ENCODE measurements around the gene GALC.

GALC gene

DNA sequence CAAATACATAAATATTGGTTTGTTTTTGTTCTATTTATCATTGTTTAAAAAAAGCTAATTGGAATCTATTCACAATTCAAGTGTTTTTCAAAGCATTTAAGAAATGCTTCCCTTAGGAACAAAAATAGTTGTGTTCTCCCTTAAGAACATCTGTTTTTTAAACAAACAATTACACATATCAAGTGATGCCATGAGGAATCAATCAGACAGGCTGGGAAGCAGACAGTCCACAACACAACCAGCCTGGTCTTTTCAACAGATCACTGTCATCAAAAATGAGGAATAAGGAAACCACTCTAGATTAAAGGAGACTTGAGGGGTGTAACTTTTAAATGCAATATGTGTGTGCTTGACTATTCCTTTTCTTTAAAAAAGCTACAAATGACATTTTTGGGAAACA is 25.5 kb downstream of the GALC start:
- no peak for FAIRE-seq

DNA sequence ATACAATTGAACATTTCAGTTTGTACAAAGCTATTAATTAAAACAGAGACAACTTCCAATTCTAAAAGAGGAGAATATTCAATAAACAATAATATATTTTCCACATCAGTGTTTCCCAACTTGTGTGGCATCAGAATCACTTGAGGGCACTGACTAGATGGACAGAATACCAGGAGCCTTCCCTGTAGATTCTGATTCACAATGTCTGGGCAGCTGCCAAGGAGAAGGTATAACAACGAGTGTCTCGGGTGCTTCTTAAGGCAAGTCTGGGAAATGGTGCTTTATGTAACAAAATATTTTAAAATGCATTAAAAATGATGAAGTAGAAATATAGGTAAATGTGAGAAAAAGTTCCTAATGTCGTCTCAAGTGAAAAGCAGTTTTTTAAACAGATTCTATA is 26.2 kb downstream of the GALC start:
- no peak for DNase-seq (ENCODE audit: extremely low spot score, insufficient read length, low read depth)
- FAIRE-seq = no peak

More for the DNA sequence above, 25.5 kb downstream of the GALC start:
- DNase-seq (ENCODE audit: extremely low spot score, insufficient read length, low read depth) = no peak

DNA sequence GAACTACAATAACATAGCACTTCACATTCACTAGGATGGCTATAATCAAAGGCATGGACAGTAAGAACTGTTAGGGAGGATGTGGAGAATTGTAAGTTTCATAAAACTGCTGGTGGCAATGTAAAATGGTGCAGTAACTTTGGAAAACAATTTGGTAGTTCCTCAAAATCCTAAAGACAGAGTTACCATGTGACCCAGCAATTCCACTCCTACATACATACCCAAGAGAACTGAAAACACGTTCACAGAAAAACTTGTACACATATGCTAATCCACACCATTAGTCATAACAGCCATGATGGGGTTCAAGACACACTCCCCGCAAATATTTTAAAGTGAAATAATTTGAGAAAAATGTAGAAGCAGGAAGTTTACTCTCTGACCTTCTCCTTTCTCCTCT is 31.7 kb downstream of the GALC start:
- no peak for FAIRE-seq
- DNase-seq (ENCODE audit: extremely low spot score, insufficient read length, low read depth) = no peak

DNA sequence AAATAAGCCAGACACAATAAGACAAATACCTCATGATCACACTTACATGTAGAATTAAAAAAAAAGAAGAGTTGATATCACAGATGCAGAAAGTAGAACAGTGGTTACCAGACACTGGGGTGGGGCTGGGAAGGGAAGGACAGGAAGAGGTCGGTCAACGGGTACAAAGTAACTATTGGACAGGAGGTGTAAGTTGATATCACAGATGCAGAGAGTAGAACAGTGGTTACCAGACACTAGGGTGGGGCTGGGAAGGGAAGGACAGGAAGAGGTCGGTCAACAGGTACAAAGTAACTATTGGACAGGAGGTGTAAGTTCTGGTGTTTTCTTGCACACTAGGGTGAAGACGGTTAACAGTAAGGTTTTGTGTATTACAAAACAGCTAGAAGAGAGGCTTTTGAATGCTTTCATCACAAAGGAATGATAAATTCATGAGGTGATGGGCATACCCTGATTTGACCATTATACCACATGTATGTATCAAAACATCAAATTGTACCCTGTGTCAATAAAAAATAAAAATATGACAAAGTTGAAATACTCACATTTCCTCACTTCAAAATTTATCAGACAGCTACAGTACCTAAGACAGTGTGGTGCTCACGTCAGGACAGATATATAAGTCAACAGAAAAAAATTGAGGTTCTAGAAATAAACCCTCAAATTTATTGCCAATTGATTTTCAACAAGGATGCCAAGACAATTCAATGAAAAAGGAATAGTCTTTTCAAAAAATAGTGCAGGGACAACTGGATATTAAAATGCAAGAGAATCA is 32.8 kb downstream of the GALC start:
- no peak for FAIRE-seq
- DNase-seq (ENCODE audit: extremely low spot score, insufficient read length, low read depth) = no peak

DNA sequence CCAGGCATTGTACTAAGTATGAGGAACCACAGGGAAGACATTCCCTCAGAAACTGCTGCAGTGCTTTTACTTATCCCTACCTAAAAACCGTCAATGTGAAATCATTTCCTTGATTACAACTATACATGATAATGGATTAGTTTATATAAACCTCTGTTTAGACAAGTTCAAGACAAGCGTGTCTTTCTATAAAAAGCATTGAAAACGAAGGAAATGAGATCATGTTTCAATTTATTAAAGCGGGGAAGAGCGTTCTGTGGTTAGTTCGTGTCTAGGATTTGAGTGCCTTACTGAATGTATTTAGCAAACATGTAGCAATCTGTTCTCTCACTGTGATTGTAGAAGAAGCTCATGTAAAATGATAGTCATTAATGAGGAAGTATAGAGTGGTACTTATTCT is 37.5 kb downstream of the GALC start:
- DNase-seq (ENCODE audit: extremely low spot score, insufficient read length, low read depth) (no peak), FAIRE-seq (no peak)

DNA sequence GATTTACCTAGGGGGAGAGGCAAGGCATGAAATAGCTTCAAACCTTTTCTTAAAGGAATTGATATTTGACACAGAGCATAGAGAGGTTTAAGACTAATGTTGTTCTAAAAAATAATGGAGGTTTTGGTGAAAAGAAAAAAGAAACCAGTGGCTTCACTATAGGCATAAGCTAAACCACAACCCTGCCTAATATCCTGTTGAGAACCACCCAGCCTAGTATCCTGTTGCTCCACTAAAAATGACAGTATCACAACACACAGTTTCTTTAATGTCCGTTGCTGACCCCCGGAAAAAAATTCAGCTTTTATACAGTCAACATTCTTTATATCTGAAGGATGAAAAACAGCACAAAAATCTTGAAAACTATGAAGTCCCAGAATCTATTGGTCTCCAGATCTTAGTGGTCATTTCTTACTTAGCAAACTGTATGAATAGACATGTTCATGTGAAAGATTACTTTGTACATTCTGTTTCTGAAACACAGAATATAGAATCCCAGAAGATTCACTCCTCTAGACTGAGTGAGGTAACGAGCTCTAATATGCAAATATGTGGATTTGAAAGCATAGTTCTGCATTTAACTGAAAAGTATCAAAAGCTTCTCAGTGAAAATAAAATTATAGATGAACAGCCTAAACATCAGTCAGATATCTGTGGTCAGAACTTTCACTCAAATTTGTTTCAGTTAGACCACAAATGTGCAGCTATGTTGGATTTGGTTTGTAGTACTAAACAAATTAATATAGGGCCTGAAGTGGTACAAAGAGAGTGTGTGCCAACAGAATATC is 40.5 kb downstream of the GALC start:
- peak; percentile 69 for FAIRE-seq
- DNase-seq (ENCODE audit: extremely low spot score, insufficient read length, low read depth) = no peak

DNA sequence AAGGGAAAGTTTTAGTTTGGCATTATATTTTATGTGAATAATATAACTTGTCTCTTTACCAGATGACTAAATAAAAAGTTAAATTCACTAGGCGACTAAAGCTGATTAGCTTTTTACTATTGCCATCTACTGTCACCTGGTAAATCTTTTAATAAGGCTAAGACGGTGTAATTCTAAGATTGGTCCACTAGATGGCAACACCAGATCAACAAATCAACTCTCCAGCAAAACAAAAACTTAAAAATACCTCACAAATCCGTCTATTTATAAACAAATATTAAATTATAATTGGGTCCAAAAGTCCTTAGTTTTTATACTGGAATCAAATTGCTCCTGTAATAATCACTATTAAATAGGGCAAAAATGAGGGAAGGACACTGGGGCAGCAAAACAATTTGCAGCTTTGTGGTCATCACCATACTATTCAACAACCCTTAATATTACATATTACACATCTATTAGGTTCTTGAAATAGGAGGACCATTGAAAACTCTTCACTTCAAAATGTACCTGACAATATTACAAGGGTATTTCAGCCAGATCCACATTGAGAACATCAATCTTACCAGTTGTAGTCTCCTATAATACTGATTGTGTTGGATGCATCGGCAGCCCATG is 47.9 kb downstream of the GALC start:
- DNase-seq (ENCODE audit: extremely low spot score, insufficient read length, low read depth) = no peak
- peak; percentile 69 for FAIRE-seq

DNA sequence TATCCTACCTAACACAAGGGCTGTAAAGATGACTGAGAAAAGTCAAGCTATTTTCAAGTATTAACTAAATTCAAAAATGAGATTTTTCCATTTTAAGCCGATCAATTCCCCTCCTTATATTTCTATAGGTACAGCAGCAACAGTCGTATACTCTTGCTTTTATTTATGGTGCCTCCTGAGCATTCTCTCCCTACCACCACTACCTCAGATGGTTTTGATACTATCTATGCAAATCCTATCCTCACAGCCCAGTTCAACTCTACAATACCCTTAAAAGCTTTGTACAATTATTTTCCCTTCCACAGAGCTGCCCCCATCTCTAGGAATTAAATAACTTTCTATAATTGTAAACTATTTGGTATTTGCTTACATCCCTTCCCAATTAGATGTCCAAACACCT is 52.1 kb downstream of the GALC start:
- DNase-seq (ENCODE audit: extremely low spot score, insufficient read length, low read depth) = no peak
- FAIRE-seq = no peak

DNA sequence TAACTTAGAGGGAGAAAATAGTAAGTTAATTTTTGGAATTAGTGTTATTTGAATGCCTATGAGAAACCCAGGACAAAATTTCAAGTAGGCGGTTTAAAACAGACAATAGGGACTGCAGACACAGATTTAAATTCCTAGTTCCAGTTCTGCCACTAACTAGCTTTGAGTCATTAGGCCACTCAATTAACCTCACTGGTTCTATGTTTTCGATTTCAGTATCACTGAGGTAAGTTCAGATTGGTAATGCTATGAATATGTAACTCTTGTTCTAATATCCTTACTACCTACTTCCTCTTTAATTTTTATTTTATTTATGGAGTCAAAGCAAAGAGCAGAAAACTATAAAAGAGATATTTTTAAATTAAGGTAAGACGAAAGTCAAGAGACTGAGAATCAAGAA is 52.6 kb downstream of the GALC start:
- FAIRE-seq = peak; percentile 84
- no peak for DNase-seq (ENCODE audit: extremely low spot score, insufficient read length, low read depth)

DNA sequence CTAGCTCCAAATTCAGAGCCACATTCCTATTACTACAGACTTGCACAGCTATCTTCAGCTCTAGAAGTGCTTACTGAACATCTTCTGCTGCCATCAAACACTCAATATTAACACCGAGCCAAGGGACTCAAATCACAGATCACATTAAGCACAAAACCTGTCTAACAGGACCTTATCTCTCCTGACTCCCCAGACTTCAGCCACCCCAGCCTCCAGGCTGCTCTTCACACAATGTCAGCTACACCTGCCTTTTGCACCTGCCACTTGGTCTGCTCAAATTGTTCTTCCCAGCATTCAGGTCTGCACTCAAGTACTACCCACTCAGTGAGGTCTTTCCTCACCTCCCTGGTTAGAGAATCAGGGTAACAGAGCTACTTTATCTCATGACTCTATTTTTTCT is 57.1 kb downstream of the GALC start:
- DNase-seq (ENCODE audit: extremely low spot score, insufficient read length, low read depth) (no peak), FAIRE-seq (no peak)

DNA sequence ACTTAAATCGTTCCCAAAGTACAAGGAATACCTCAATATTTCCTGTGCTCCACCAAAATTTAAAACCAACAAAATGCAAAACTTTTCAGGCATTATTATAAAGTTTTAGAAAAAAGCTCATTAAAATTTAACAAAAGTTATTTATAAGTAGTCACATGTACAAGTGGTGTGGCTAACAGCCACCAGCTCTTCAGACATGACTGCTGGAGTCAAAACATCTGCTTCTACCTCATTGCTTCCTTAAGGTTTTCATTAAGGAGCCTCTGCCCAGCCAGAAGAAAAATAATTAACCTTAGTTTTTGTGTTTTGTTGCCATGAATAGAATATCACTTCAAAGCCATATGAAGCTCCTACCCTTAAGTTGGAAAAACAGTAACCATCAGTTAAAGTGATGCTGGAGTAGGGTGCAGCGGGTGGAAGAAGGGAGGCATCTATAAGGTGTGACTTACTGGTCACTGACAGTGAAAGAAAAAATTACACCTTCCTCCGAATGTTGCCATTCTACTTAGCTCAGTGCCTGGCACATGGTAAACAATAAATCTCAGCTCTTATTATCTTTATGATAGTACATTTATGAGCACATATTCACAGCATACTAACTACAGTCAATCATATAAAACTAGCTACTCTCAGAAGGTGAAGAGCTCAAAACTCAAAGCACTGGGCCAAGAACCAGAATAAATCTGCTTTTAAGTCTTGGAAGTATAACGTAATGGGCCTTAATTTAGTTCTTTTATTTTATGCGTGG is 57.7 kb downstream of the GALC start:
- no peak for DNase-seq (ENCODE audit: extremely low spot score, insufficient read length, low read depth)
- no peak for FAIRE-seq

DNA sequence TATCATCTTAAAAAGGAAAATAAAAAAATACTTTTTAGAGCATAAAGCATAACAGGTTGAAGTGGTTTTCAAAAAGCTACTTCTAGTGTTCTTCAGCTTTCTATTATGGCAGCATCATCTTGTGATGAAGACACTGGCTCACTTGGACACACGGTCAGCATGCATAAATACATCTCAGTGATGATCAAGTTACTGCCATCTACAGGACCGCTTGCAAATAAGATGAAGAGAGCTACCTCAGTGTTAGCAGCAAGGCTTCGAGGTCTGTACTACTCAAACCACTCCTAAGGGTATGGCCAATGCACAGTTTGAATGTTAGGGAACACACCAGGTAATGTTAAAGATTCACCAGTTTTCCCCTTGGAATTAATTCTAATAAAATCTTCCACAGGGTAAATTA is 58.8 kb downstream of the GALC start:
- FAIRE-seq (peak; percentile 50), DNase-seq (ENCODE audit: extremely low spot score, insufficient read length, low read depth) (no peak)

DNA sequence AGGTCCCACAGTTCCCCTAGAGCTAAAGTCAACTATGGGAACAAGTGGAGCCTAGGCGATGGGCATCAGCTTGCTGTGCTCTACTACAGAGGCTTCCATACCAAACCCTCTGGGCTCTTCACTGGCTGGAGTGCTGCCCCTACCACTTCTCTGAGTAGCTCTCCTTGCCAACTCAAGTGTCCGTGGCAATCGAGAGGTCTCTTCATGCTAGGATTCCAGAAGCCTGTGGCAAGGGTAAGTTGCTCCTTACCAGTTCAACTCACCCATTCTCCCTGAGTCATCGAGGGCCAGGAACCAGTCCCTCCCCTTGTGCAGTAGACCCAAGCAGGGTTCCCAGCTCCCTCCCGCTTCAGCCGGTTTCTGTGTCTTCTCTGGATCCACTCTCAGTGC is 76.1 kb downstream of the GALC start:
- DNase-seq (ENCODE audit: extremely low spot score, insufficient read length, low read depth) (no peak), FAIRE-seq (no peak)

DNA sequence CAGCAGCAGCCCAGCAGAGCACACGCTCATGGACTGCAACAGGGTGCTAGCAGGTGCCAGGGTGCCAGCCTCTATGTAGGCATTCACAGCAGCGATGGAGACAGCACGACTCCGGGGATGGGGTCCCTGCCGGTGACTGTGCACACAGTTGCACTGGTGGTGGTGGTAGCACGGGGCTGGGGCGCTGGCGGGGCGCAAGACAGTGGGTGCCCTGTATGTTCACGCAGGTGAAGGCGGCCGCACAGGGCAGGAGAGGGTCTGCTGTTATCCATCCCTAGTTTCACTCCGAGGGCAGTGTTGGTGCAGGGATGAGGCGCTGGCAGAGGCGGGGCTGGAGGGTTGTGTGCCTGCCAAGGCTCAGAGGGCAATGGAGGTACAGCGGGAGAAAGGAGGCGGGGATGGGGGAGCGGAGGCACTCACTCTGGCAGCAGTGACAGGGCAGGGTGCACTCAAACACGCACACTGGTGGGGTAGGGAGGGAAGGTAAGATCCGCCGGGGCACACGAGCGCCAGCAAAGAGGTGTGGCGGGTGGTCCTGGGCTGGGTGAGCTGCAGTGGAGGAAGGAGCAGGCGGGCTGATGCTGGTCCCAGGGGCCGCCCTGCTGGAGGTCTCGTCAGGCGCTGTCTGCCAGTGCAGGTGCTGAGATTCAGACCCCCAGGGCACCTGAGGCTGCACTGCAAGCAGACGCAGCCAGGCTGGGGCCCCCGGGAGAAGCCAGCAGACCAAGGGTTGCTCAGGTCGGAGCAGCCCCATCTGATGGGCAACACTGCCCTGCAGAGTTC is 76.7 kb downstream of the GALC start:
- DNase-seq (ENCODE audit: extremely low spot score, insufficient read length, low read depth) = no peak
- no peak for FAIRE-seq

DNA sequence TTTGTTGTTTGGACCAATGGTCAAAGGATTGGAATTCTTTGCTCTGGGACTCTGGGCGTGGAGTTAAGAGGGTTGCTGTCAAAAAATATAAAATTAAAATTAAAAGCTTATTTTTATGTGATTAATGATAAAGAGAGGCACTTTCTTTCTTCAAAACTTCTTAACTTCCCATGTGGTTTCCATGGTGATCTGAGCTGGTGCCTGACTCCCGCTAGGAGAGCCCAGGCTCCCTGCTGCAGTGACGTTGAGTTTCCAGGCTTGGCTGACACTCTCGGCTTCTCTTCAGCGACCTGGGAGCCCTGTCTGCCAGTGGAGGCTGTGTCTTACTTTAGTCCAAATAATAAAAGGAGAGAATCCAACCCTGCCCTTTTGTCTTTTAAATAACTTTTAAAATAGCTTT is 84.4 kb downstream of the GALC start:
- DNase-seq (ENCODE audit: extremely low spot score, insufficient read length, low read depth) = no peak
- FAIRE-seq = no peak

DNA sequence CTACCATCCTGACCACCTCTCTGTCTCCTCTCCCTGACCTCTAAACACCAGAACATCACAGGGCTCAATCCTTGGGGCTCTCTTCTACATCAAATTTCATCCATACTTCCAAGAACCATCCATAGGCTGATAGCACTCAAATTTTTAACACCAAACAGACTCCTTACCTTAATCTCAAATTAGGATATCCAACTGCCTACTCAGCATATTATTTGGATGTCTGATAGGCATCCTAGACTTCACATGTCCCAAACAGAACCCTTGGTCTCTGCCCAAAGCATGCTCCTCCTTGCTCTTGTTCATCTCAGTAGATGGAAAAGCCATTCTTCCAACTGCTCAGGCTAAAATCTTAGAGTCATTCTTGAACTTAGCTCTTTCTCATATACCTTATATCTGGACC is 91.3 kb downstream of the GALC start:
- FAIRE-seq (no peak), DNase-seq (ENCODE audit: extremely low spot score, insufficient read length, low read depth) (no peak)

DNA sequence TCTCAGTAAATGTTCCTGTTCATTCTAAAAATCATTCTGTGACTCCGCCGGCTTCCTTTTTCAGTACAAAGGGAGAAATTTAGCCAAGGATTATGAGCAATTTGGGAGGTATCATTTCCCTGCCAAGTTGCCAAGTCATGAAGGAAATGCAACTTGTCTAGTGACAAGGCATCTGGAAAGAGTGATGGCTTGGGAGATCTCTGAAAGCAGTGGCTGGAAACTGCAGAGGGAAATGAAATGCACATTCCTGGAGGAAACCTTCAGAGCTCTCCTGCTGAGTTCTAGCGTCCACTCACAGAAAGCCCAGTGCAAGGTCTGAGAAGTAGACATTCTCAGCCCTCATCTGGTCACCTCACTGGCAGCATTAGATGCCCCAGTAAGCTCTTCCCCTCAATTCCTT is 91.7 kb downstream of the GALC start:
- DNase-seq (ENCODE audit: extremely low spot score, insufficient read length, low read depth) (no peak), FAIRE-seq (no peak)

DNA sequence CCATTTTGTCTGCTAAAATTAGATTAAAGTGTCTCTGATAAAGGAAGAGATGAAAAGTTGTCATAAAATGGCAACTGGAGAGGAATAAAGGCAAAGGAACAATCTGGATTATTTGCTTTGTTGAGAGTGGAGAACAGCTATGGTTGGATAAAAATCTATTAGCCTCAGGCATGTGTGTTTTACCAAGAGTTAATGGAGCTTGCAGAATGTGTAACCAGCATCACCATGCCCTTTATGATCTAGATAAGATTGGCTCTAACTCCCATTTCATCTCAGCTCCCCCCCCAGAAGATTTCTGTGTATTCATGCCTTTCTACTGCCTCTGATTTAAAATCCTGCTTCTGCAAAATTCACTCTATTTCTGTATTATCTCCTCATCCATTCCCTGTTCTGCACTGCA is 93.8 kb downstream of the GALC start:
- DNase-seq (ENCODE audit: extremely low spot score, insufficient read length, low read depth) (no peak), FAIRE-seq (no peak)

DNA sequence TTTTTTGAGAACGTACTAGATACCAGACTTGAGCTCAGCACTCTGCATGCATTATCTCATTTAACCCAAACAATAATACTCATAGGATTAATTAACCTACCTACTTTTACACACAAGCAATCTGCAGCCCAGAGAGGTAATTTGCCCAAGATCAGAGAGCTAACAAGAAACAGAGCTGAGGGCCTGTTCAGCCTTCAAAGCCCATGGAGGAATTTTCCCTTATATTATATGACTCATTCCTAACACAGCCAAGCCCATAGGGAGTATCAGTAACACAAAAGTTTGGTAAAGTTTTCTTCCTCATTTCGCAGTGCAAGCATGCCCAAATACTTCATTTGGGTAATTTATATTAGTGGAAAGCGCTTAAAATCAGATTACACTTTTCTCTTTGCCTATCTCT is 94.7 kb downstream of the GALC start:
- no peak for DNase-seq (ENCODE audit: extremely low spot score, insufficient read length, low read depth)
- FAIRE-seq = no peak

Measured in GM18507 (cell line).